DND-41 (cell line): ENCODE measurements around the gene STC2.

Experiments
- EZH2 ChIP-seq: IDR thresholded peaks from 3 replicates; pipeline ENCODE4 v1.6.1; 2012; ENCODE audit warnings: borderline replicate concordance, low read depth, mild to moderate bottlenecking, moderate library complexity, low read length, inconsistent platforms; ENCODE audit not compliant: severe bottlenecking
- TF ChIP-seq, protein P1 (sequence below): IDR thresholded peaks from 2 replicates; pipeline ENCODE4 v1.5.1; 2012; ENCODE audit warnings: borderline replicate concordance, low read length, moderate library complexity, mild to moderate bottlenecking; ENCODE audit not compliant: poor library complexity, severe bottlenecking; ENCODE audit errors: extremely low read depth

DNA sequence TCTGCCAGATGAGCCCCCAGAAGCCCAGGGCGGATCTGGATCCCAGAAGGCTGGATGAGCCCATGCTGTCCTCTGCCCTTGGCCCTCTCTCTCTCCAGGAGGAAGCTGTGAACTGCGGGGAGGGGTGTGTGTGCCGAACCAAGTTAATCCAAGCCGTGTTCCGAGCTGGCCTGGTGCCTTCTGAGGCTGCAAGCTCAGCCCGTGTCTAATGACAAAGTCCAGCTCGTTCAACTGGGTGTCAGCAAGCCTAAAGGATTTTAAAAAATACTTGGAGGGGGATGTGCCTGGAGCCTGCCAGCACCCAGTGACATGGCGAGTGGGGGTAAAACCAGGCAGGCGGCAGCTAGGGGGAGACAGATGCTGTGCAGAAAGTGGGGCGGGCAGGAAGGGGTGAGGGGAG, 8.0 kb downstream of the STC2 start:
- no peak for TF ChIP-seq EZH2
- TF ChIP-seq, protein P1, sequence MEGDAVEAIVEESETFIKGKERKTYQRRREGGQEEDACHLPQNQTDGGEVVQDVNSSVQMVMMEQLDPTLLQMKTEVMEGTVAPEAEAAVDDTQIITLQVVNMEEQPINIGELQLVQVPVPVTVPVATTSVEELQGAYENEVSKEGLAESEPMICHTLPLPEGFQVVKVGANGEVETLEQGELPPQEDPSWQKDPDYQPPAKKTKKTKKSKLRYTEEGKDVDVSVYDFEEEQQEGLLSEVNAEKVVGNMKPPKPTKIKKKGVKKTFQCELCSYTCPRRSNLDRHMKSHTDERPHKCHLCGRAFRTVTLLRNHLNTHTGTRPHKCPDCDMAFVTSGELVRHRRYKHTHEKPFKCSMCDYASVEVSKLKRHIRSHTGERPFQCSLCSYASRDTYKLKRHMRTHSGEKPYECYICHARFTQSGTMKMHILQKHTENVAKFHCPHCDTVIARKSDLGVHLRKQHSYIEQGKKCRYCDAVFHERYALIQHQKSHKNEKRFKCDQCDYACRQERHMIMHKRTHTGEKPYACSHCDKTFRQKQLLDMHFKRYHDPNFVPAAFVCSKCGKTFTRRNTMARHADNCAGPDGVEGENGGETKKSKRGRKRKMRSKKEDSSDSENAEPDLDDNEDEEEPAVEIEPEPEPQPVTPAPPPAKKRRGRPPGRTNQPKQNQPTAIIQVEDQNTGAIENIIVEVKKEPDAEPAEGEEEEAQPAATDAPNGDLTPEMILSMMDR, result peak; percentile 29
